GM12878 (cell line): ENCODE results near the gene CLPTM1. TPM values are rescaled to one million over a fixed set of nuclear protein-coding genes. Genes with fewer than 3 reads are reported as not detected.

Source experiments
- CEBPB ChIP-seq, 2 experiments: fragments of 150-350 bp in 1 of 2; IDR thresholded peaks; 2 replicates each; pipeline ENCODE4 v1.6.1; 2012 to 2014; ENCODE audit warnings: low read depth in 2 of 2, low read length in 2 of 2, borderline replicate concordance in 1 of 2, inconsistent platforms in 1 of 2
- EGR1 ChIP-seq, 2 experiments: IDR thresholded peaks; 1 replicate in 1 of 2; 2 replicates in 1 of 2; pipeline ENCODE4 v1.6.1; 2011 to 2012; ENCODE audit warnings: low read depth in 2 of 2, low read length in 2 of 2, borderline replicate concordance in 1 of 2, mild to moderate bottlenecking in 1 of 2, moderate library complexity in 1 of 2
- FOS ChIP-seq: IDR thresholded peaks from 3 replicates; pipeline ENCODE4 v1.6.1; 2011; ENCODE audit warnings: borderline replicate concordance; ENCODE audit not compliant: insufficient read length; ENCODE audit errors: extremely low read depth
- HDAC2 ChIP-seq: fragments of 200-600 bp; sonication (generic); IDR thresholded peaks from 2 replicates; pipeline ENCODE4 v1.6.1; 2017
- IKZF1 ChIP-seq: fragments of 450-650 bp; conservative IDR thresholded peaks from 2 replicates; pipeline ENCODE4 v1.6.1; 2017; ENCODE audit warnings: antibody characterized with exemption, mild to moderate bottlenecking
- IRF3 ChIP-seq: fragments of 450-650 bp; IDR thresholded peaks from 2 replicates; pipeline ENCODE4 v1.6.1; 2014; ENCODE audit warnings: mild to moderate bottlenecking
- JUNB ChIP-seq: IDR thresholded peaks from 2 replicates; pipeline ENCODE4 v1.6.1; 2016; ENCODE audit warnings: antibody characterized with exemption, mild to moderate bottlenecking
- MEF2B ChIP-seq: fragments of 450-650 bp; IDR thresholded peaks from 2 replicates; pipeline ENCODE4 v1.6.1; 2018; ENCODE audit warnings: mild to moderate bottlenecking, moderate library complexity; ENCODE audit not compliant: partially characterized antibody, poor library complexity, severe bottlenecking
- MXI1 ChIP-seq: fragments of 150-350 bp; IDR thresholded peaks from 2 replicates; pipeline ENCODE4 v1.6.1; 2011; ENCODE audit warnings: low read depth, mild to moderate bottlenecking, inconsistent platforms, low read length, improper control_type of control experiment
- NBN ChIP-seq: fragments of 450-650 bp; IDR thresholded peaks from 2 replicates; pipeline ENCODE4 v1.6.1; 2016
- NR2F1 ChIP-seq: fragments of 450-650 bp; conservative IDR thresholded peaks from 2 replicates; pipeline ENCODE4 v1.6.1; 2017; ENCODE audit warnings: mild to moderate bottlenecking
- NRF1 ChIP-seq: conservative IDR thresholded peaks from 2 replicates; pipeline ENCODE4 v1.6.1; 2011; ENCODE audit warnings: mild to moderate bottlenecking, low read depth, low read length, improper control_type of control experiment
- PKNOX1 ChIP-seq: fragments of 450-650 bp; IDR thresholded peaks from 2 replicates; pipeline ENCODE4 v1.6.1; 2016; ENCODE audit warnings: mild to moderate bottlenecking
- SKIL ChIP-seq: fragments of 450-650 bp; IDR thresholded peaks from 2 replicates; pipeline ENCODE4 v1.6.1; 2017; ENCODE audit warnings: mild to moderate bottlenecking, low read depth, inconsistent platforms; ENCODE audit not compliant: poor library complexity, severe bottlenecking
- YY1 ChIP-seq: IDR thresholded peaks from 2 replicates; pipeline ENCODE4 v1.6.1; 2011; ENCODE audit warnings: low read depth, mild to moderate bottlenecking, low read length
- ZBTB33 ChIP-seq: fragments of 450-650 bp; IDR thresholded peaks from 2 replicates; pipeline ENCODE4 v1.6.1; 2017; ENCODE audit warnings: mild to moderate bottlenecking
- ZNF687 ChIP-seq: fragments of 450-650 bp; IDR thresholded peaks from 2 replicates; pipeline ENCODE4 v1.6.1; 2017; ENCODE audit warnings: mild to moderate bottlenecking, moderate library complexity
- ZZZ3 ChIP-seq: IDR thresholded peaks from 2 replicates; pipeline ENCODE4 v1.6.1; 2011; ENCODE audit warnings: low read depth; ENCODE audit not compliant: control insufficient read depth, insufficient read length
- polyA plus RNA-seq, 11 experiments: library from polyadenylated mRNA; depleted of rRNA in 4 of 11; unstranded in 6 of 11; stranded (reverse) in 5 of 11; fragments of >200 nt; fragmentation: Nextera tagmentation in 4 of 11; fragmentation: Illumina TruSeq in 1 of 11; extraction: Ambion mirVana in 4 of 11; extraction: Trizol in 1 of 11; gene quantifications; 1 replicate in 1 of 11; 2 replicates in 10 of 11; pipeline versions ENCODE4 v1.2.1 to v1.2.3, GENCODE V29; 2011 to 2016; ENCODE audit warnings: inconsistent platforms in 2 of 11, missing spikeins in 2 of 11, low read depth in 1 of 11
- total RNA-seq, 4 experiments: library from RNA; depleted of rRNA in 3 of 4; stranded (reverse); fragments of >200 nt in 3 of 4; fragmentation: Illumina TruSeq in 1 of 4; extraction: Trizol in 1 of 4; gene quantifications; 2 replicates each; pipeline versions ENCODE4 v1.2.1 to v1.2.3, GENCODE V29; 2013 to 2021

The CLPTM1 gene
- total and polyA plus RNA-seq, 10 of the 15 experiments (the other 5 are each of a cell fraction or from before 2014, with no cell fraction given) = 0.42 to 72.6 (median 35.2) TPM

- TF ChIP-seq ZBTB33 (no peak), IKZF1 (no peak; the same call in none of the 2 replicates), SKIL (no peak), MEF2B (no peak), FOS (no peak), NR2F1 (peak; percentile 80), ZNF687 (peak; percentile 76), CEBPB (IDR thresholded peaks at IDR 0.05; ENCODE audit: borderline replicate concordance in 1 of 2, low read depth in 2 of 2, low read length in 2 of 2) (no peak), HDAC2 (no peak), JUNB (no peak), MXI1 (peak; percentile 74), EGR1 (IDR thresholded peaks at IDR 0.05; ENCODE audit: borderline replicate concordance in 1 of 2, low read depth in 2 of 2, low read length in 2 of 2) (peak in 1 of 2 experiments; percentile 82; a peak in 2 of 3 replicates), NBN (peak; percentile 59; the same call in 1 of the 2 replicates), PKNOX1 (peak; percentile 82), IRF3 (no peak), YY1 (peak; percentile 37; the same call in 1 of the 2 replicates), ZZZ3 (no peak), NRF1 (no peak)
Measured at GRCh38 chr19:44943801-44944249, 11.4 kb upstream of the CLPTM1 start (continued).
